ENCODE measurements around the gene PNPLA7.
"Not testable (repeated sequence)": the region's sequence is repeated elsewhere in the genome, so short reads cannot be mapped to it uniquely, and the experiment has no call there.

PNPLA7 gene

DNA sequence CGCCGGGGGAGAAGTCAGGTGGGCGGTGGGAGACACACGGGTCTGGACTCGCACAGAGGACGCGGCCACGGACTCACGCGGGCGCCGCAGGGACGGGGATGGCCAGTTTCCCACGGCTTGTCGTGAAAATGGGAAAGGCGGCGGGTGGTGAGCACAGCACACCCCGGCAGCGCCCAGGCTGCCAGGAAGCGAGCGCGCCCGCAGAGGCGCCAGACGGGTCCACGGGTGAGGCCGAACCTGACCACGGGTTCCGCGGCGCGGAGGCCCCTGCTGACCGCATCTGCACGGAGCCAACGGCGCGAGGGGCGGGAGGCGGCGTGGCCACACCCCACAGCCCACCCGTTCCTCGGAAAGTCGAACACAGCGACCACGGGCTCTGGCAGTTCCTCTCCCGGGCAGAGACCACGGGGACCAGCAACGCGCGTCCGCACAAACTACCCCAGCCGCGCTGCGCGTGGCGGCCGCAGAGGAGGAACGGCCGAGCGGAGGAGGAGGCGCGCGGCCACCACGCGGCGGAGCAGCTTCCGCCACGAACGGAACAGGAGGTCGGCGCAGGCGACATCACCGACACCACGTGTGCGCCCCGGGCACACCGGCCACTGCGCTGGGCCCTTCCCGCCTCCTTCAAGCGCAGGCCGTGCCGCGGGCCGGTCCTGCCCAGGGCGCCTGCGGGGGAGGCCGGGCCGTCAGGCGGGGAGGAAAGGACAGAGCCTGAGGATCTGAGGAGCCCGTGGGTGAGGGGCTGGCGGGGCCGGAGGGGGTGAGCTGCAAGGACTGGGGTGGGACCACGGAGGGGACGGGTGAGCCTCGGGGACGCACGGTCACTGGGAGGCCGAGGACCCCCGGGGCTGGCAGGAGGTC, 132.8 kb downstream of the PNPLA7 start:
- DNase-seq (ENCODE audit: low read depth in 2 of 2) = no peak

DNA sequence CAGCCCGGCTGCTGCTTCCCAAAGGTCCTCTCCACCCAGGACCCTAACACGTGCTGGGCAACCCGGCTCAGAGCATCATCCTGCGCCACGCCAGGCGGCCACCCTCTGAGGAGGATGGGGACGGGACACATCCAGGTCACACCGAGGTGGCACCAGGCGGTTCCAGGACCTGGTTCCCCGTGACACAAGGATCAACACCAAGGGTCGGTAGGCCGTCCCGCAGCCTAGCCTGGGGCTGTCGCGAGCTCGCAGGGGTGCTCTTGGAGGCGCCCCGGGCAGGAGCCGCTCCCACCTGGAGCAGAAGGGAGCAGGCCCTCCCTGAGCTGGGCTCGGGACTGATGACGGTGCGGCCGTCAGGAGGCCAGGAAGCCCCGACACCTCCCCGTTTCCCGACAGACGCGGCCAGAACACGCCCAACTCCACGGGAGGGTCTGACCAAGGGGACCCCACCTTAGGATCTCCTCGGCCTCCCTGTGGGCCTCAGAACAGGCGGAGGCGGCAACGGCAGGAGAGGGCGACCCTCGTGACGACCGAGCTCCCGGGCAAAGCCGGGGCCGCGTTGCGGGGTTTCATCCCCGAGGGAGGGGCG, 133.5 kb downstream of the PNPLA7 start:
- no peak for DNase-seq (ENCODE audit: low read depth in 2 of 2)

DNA sequence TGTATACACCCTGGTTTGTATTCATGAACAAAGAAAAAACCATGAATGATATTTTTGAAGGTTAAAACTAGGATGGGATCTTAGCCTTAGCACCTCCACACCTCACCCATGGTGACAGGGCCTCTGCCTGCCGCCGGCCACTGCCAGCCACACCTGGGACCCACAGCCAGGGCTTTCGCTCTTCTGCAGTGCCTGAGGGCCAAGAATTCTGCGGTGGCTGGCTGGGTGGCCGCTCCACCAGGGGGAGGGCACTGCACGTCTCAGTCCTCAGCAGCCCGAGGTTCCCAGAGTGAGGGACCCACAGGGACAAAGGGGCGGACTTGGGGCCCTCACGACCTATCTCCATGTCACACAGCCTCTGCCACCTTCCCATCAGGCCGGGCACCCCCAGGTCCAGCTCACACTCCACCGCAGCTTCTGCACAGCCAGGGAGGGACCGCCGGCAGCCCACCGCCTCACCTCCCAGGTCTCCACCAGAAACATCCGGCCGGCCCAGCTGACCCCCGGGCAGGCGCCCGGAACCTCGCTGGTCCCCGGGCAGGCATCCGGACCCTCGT, 134.1 kb downstream of the PNPLA7 start:
- no peak for DNase-seq (ENCODE audit: low read depth in 2 of 2)

GRCh38 chr9:137415451-137415850, 134.8 kb downstream of the PNPLA7 start:
- no peak for DNase-seq (ENCODE audit: low read depth in 2 of 2)

- DNase-seq (ENCODE audit: low read depth in 2 of 2) = no peak
Measured at GRCh38 chr9:137412431-137412830, 137.8 kb downstream of the PNPLA7 start.

GRCh38 chr9:137411645-137412380, 138.4 kb downstream of the PNPLA7 start:
- DNase-seq (ENCODE audit: low read depth in 2 of 2) = no peak

DNA sequence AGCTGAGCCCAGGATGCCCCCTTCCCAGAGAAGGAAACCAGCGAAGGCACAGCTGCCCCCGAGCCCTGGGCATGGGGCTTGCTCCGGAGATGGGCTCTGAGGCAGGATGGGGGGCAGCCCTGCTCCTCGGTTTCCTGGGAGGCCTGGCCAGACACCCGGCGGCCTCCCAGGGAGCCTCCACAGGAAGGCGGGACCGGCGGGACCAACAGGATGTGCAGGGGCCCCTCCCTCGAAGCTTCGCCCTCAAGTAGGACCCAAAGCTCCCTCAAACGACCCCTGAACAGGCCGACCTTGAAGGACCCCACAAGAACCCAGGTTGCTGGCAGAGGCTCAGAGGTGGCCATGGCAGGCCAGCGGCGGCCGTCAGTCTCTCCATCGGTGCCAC, 138.9 kb downstream of the PNPLA7 start:
- DNase-seq (ENCODE audit: low read depth in 2 of 2) = no peak

GRCh38 chr9:137410891-137411249, 139.3 kb downstream of the PNPLA7 start:
- no peak for DNase-seq (ENCODE audit: low read depth in 2 of 2)

GRCh38 chr9:137410236-137410890, 139.8 kb downstream of the PNPLA7 start:
- DNase-seq (ENCODE audit: low read depth in 2 of 2) = not testable (repeated sequence)
